HEK293 (cell line): ENCODE measurements around the gene SLC45A2.

Experiments
- CTCF ChIA-PET: fragments of 350-600 bp; formaldehyde crosslinking; extraction: SDS; loops from one replicate; lab custom pipeline; 2021; ENCODE audit warnings: antibody characterized with exemption; lab: Yijun Ruan, JAX
- POLR2A ChIA-PET: fragments of 300-600 bp; formaldehyde crosslinking; extraction: SDS; loops from one replicate; lab custom pipeline; 2020; ENCODE audit warnings: antibody characterized with exemption, inconsistent platforms; lab: Yijun Ruan, JAX
- H3K27ac ChIP-seq: fragments of 200-500 bp; sonication (Bioruptor generic); 2 replicates; pipeline ENCODE4 v1.5.1; 2014; ENCODE audit warnings: low read depth, low read length, control low read depth, inconsistent platforms; ENCODE audit errors: extremely low read depth
- H3K36me3 ChIP-seq, 2 experiments: fragments of 200-500 bp in 1 of 2; sonication (Bioruptor generic) in 1 of 2; 1 replicate in 1 of 2; 2 replicates in 1 of 2; pipeline ENCODE4 v1.5.1; 2014 to 2017; ENCODE audit warnings: inconsistent platforms in 2 of 2, low read length in 2 of 2; ENCODE audit not compliant: control insufficient read depth in 2 of 2, insufficient read depth in 1 of 2
- H3K4me1 ChIP-seq: fragments of 200-500 bp; sonication (Bioruptor generic); 2 replicates; pipeline ENCODE4 v1.5.1; 2014; ENCODE audit warnings: mild to moderate bottlenecking, low read length, inconsistent platforms; ENCODE audit not compliant: control insufficient read depth, insufficient read depth
- H3K4me3 ChIP-seq: 2 replicates; pipeline ENCODE4 v1.5.1; 2011; ENCODE audit warnings: low read depth, mild to moderate bottlenecking, control low read depth, low read length, moderate library complexity
- H3K9me3 ChIP-seq: fragments of 200-500 bp; sonication (Bioruptor generic); 2 replicates; pipeline ENCODE4 v1.5.1; 2014; ENCODE audit warnings: low read depth, low read length, inconsistent platforms; ENCODE audit not compliant: control insufficient read depth, insufficient read depth
- EGR2 ChIP-seq: fragments of 450-650 bp; formaldehyde crosslinking; IDR thresholded peaks from 2 replicates; pipeline ENCODE4 v1.5.1; 2016; ENCODE audit warnings: low read depth, missing biosample characterization, missing genetic modification characterization
- MYNN ChIP-seq: fragments of 450-650 bp; formaldehyde crosslinking; IDR thresholded peaks from 2 replicates; pipeline ENCODE4 v1.5.1; 2016; ENCODE audit warnings: missing biosample characterization, missing genetic modification characterization, borderline replicate concordance
- YY2 ChIP-seq: fragments of 450-650 bp; formaldehyde crosslinking; IDR thresholded peaks from 2 replicates; pipeline ENCODE4 v1.5.1; 2016; ENCODE audit warnings: missing biosample characterization, missing genetic modification characterization
- ZBTB21 ChIP-seq: fragments of 450-650 bp; formaldehyde crosslinking; IDR thresholded peaks from 2 replicates; pipeline ENCODE4 v1.5.1; 2017; ENCODE audit warnings: missing biosample characterization, missing genetic modification characterization
- ZBTB44 ChIP-seq: fragments of 450-650 bp; IDR thresholded peaks from 2 replicates; pipeline ENCODE4 v1.5.1; 2018; ENCODE audit warnings: missing biosample characterization, mild to moderate bottlenecking, missing genetic modification characterization
- ZFP3 ChIP-seq: fragments of 450-650 bp; formaldehyde crosslinking; IDR thresholded peaks from 2 replicates; pipeline ENCODE4 v1.5.1; 2016; ENCODE audit warnings: low read depth, missing biosample characterization, missing genetic modification characterization
- ZFP69B ChIP-seq: fragments of 450-650 bp; formaldehyde crosslinking; IDR thresholded peaks from 2 replicates; pipeline ENCODE4 v1.5.1; 2016; ENCODE audit warnings: missing biosample characterization, missing genetic modification characterization
- ZNF114 ChIP-seq: fragments of 450-650 bp; formaldehyde crosslinking; IDR thresholded peaks from 2 replicates; pipeline ENCODE4 v1.5.0; 2017; ENCODE audit warnings: missing biosample characterization, missing genetic modification characterization
- ZNF169 ChIP-seq: fragments of 450-650 bp; formaldehyde crosslinking; IDR thresholded peaks from 2 replicates; pipeline ENCODE4 v1.5.1; 2016; ENCODE audit warnings: missing biosample characterization, missing genetic modification characterization
- ZNF211 ChIP-seq: fragments of 450-650 bp; formaldehyde crosslinking; IDR thresholded peaks from 2 replicates; pipeline ENCODE4 v1.5.1; 2016; ENCODE audit warnings: low read depth, missing biosample characterization, missing genetic modification characterization
- ZNF24 ChIP-seq: fragments of 450-650 bp; formaldehyde crosslinking; IDR thresholded peaks from 2 replicates; pipeline ENCODE4 v1.5.1; 2016; ENCODE audit warnings: missing biosample characterization, missing genetic modification characterization
- ZNF335 ChIP-seq: fragments of 450-650 bp; formaldehyde crosslinking; conservative IDR thresholded peaks from 2 replicates; pipeline ENCODE4 v1.5.1; 2016; ENCODE audit warnings: missing biosample characterization, missing genetic modification characterization
- ZNF391 ChIP-seq: fragments of 450-650 bp; formaldehyde crosslinking; IDR thresholded peaks from 2 replicates; pipeline ENCODE4 v1.5.1; 2016; ENCODE audit warnings: low read depth, missing biosample characterization, missing genetic modification characterization, borderline replicate concordance
- ZNF473 ChIP-seq: fragments of 450-650 bp; formaldehyde crosslinking; IDR thresholded peaks from 2 replicates; pipeline ENCODE4 v1.5.1; 2017; ENCODE audit warnings: missing biosample characterization, missing genetic modification characterization
- ZNF501 ChIP-seq: fragments of 450-650 bp; formaldehyde crosslinking; IDR thresholded peaks from 2 replicates; pipeline ENCODE4 v1.5.1; 2016; ENCODE audit warnings: missing biosample characterization, missing genetic modification characterization
- ZNF510 ChIP-seq: fragments of 450-650 bp; formaldehyde crosslinking; IDR thresholded peaks from 2 replicates; pipeline ENCODE4 v1.5.1; 2018; ENCODE audit warnings: mild to moderate bottlenecking, missing genetic modification characterization, missing biosample characterization; ENCODE audit not compliant: insufficient replicate concordance
- ZNF623 ChIP-seq: fragments of 450-650 bp; formaldehyde crosslinking; IDR thresholded peaks from 2 replicates; pipeline ENCODE4 v1.5.1; 2016; ENCODE audit warnings: missing biosample characterization, missing genetic modification characterization
- ZNF624 ChIP-seq: fragments of 450-650 bp; formaldehyde crosslinking; IDR thresholded peaks from 2 replicates; pipeline ENCODE4 v1.5.1; 2017; ENCODE audit warnings: missing biosample characterization, missing genetic modification characterization
- ZNF660 ChIP-seq: fragments of 450-650 bp; IDR thresholded peaks from 2 replicates; pipeline ENCODE4 v1.5.1; 2018; ENCODE audit warnings: missing biosample characterization, mild to moderate bottlenecking, missing genetic modification characterization
- ZNF785 ChIP-seq: fragments of 450-650 bp; formaldehyde crosslinking; IDR thresholded peaks from 2 replicates; pipeline ENCODE4 v1.5.1; 2016; ENCODE audit warnings: missing biosample characterization, missing genetic modification characterization
- ZSCAN30 ChIP-seq: fragments of 450-650 bp; IDR thresholded peaks from 2 replicates; pipeline ENCODE4 v1.5.1; 2018; ENCODE audit warnings: missing biosample characterization, mild to moderate bottlenecking, missing genetic modification characterization, moderate library complexity
- ZSCAN4 ChIP-seq: fragments of 450-650 bp; formaldehyde crosslinking; IDR thresholded peaks from 2 replicates; pipeline ENCODE4 v1.5.1; 2017; ENCODE audit warnings: missing biosample characterization, missing genetic modification characterization
- TF ChIP-seq, protein P1 (sequence below): fragments of 450-650 bp; formaldehyde crosslinking; IDR thresholded peaks from 2 replicates; pipeline ENCODE4 v1.5.1; 2016; ENCODE audit warnings: missing biosample characterization, missing genetic modification characterization
- TF ChIP-seq, protein P2 (sequence below): fragments of 450-650 bp; formaldehyde crosslinking; IDR thresholded peaks from 2 replicates; pipeline ENCODE4 v1.5.1; 2016; ENCODE audit warnings: missing biosample characterization, missing genetic modification characterization

The SLC45A2 gene

GRCh38 chr5:33975852-33976251, 8.6 kb downstream of the SLC45A2 start:
- no peaks in the 10 kb centered on the region for H3K9me3 ChIP-seq
- no peak overlapping the region for H3K27ac ChIP-seq
- H3K36me3 ChIP-seq: no peaks in the 10 kb centered on the region
- peaks cover 9% of the 10 kb centered on the region for H3K4me1 ChIP-seq
- H3K4me3 ChIP-seq: no peak overlapping the region
- TF ChIP-seq ZNF660 (tag by site-specific recombination) (no peak), ZNF169 (no peak), ZNF623 (tag by site-specific recombination) (no peak), ZNF624 (tag by site-specific recombination) (no peak), ZSCAN4 (tag by site-specific recombination) (no peak), ZBTB21 (tag by site-specific recombination) (no peak), ZFP3 (tag by site-specific recombination) (no peak), ZNF114 (tag by site-specific recombination) (no peak), ZNF391 (tag by site-specific recombination) (no peak), ZNF24 (tag by site-specific recombination) (no peak), ZNF473 (tag by site-specific recombination) (no peak), YY2 (tag by site-specific recombination) (no peak), ZNF785 (tag by site-specific recombination) (no peak), ZNF501 (tag by site-specific recombination) (no peak)
- TF ChIP-seq, protein P1, sequence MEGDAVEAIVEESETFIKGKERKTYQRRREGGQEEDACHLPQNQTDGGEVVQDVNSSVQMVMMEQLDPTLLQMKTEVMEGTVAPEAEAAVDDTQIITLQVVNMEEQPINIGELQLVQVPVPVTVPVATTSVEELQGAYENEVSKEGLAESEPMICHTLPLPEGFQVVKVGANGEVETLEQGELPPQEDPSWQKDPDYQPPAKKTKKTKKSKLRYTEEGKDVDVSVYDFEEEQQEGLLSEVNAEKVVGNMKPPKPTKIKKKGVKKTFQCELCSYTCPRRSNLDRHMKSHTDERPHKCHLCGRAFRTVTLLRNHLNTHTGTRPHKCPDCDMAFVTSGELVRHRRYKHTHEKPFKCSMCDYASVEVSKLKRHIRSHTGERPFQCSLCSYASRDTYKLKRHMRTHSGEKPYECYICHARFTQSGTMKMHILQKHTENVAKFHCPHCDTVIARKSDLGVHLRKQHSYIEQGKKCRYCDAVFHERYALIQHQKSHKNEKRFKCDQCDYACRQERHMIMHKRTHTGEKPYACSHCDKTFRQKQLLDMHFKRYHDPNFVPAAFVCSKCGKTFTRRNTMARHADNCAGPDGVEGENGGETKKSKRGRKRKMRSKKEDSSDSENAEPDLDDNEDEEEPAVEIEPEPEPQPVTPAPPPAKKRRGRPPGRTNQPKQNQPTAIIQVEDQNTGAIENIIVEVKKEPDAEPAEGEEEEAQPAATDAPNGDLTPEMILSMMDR (tag by site-specific recombination): no peak
- ChIA-PET POLR2A (no interaction called here), CTCF (interaction anchor here (0.7 to 1.0 kb wide), 3 partner anchors 13 to 540 kb away, joined by 3 to 4 read pairs (median 3); no protein-coding TSS in a partner anchor)

- Histone ChIP-seq H3K4me3 (no peak overlapping the region), H3K27ac (no peak overlapping the region), H3K4me1 (peaks cover 9% of the 10 kb centered on the region), H3K36me3 (no peaks in the 10 kb centered on the region), H3K9me3 (no peaks in the 10 kb centered on the region)
- CTCF ChIA-PET: no interaction called here
- TF ChIP-seq EGR2 (tag by site-specific recombination) (no peak), ZNF335 (tag by site-specific recombination) (no peak), ZFP69B (tag by site-specific recombination) (no peak), ZNF211 (tag by site-specific recombination) (no peak), ZNF510 (tag by site-specific recombination) (no peak), ZBTB44 (no peak), MYNN (no peak), ZSCAN30 (no peak)
- TF ChIP-seq, protein P2, sequence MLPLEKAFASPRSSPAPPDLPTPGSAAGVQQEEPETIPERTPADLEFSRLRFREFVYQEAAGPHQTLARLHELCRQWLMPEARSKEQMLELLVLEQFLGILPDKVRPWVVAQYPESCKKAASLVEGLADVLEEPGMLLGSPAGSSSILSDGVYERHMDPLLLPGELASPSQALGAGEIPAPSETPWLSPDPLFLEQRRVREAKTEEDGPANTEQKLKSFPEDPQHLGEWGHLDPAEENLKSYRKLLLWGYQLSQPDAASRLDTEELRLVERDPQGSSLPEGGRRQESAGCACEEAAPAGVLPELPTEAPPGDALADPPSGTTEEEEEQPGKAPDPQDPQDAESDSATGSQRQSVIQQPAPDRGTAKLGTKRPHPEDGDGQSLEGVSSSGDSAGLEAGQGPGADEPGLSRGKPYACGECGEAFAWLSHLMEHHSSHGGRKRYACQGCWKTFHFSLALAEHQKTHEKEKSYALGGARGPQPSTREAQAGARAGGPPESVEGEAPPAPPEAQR (tag by site-specific recombination): no peak
- POLR2A ChIA-PET: no interaction called here
Measured at GRCh38 chr5:33973271-33973670, 11.2 kb downstream of the SLC45A2 start.
